Measurements from ENCODE around the gene MMP7. TPM values are rescaled to one million over a fixed set of nuclear protein-coding genes. Genes with fewer than 3 reads are reported as not detected.

The MMP7 gene
- total and polyA plus RNA-seq, 2 donors (not counting 1 experiment from before 2014, with no cell fraction given) = 0.17 TPM; not detected in 1

DNA sequence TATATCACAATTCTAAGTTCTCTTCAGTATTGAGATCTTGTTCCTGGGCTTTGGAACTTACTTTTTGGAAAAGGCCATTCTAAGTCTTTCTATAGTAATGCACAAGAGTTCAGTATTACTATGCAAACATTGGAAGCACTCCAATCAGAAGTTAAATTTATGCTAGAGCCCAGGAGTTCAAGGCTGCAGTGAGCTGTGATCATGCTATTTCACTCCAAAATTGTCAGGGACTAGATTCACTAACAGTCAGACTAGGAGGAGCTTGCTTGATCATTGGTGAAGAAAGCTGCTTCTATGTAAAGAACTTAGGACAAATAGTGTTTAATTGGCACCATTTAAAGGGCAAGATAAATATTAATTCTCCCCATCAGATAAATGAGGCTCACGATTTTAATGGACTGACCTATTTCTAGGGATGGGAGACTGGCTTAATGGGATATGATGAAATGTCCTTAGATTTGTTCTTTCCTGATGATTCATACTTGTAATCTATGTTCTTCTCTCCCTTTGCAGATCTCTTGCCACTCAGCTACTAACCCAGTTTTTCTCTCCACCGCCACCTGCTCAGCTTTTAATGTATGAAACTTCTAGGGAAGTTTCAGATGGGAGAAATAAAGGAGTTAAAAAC lies 45.3 kb downstream of the MMP7 start:
- no peak overlapping the region for H2AFZ ChIP-seq (ENCODE audit: low read length)
- H3K36me3 ChIP-seq (ENCODE audit: control insufficient read depth, insufficient read depth, low read length) = no peaks in the 10 kb centered on the region
- H3K27ac ChIP-seq (ENCODE audit: insufficient read depth, low read length) = no peak overlapping the region
- no peaks in the 10 kb centered on the region for H3K9me3 ChIP-seq (ENCODE audit: control insufficient read depth, insufficient read depth, low read depth, low read length)
- H3K4me1 ChIP-seq (ENCODE audit: control insufficient read depth, extremely low read depth, insufficient read depth, low read length) = no peaks in the 10 kb centered on the region
- DNase-seq (ENCODE audit: low read depth in 2 of 2) = peak in 1 of 2 donors; percentile 64
- TF ChIP-seq, protein P1, sequence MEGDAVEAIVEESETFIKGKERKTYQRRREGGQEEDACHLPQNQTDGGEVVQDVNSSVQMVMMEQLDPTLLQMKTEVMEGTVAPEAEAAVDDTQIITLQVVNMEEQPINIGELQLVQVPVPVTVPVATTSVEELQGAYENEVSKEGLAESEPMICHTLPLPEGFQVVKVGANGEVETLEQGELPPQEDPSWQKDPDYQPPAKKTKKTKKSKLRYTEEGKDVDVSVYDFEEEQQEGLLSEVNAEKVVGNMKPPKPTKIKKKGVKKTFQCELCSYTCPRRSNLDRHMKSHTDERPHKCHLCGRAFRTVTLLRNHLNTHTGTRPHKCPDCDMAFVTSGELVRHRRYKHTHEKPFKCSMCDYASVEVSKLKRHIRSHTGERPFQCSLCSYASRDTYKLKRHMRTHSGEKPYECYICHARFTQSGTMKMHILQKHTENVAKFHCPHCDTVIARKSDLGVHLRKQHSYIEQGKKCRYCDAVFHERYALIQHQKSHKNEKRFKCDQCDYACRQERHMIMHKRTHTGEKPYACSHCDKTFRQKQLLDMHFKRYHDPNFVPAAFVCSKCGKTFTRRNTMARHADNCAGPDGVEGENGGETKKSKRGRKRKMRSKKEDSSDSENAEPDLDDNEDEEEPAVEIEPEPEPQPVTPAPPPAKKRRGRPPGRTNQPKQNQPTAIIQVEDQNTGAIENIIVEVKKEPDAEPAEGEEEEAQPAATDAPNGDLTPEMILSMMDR (conservative IDR thresholded peaks at IDR 0.05 in 1 of 2, IDR thresholded peaks at IDR 0.05 in 1 of 2; ENCODE audit: low read depth in 1 of 2, low read length in 2 of 2) = no peak
- TF ChIP-seq EZH2 (IDR thresholded peaks at IDR 0.05; ENCODE audit: low read length, missing control alignments) = no peak
- H3K9ac ChIP-seq (ENCODE audit: insufficient read depth, low read length) = no peak overlapping the region
- no peak overlapping the region for H3K4me3 ChIP-seq (replicated peaks in 1 of 4; ENCODE audit: control extremely low read depth in 1 of 4, insufficient read depth in 1 of 4, low read depth in 3 of 4, low read length in 4 of 4)
- no peak overlapping the region for H3K4me2 ChIP-seq (ENCODE audit: extremely low read depth, insufficient read depth, low read length)
- no peaks in the 10 kb centered on the region for H4K20me1 ChIP-seq (ENCODE audit: control insufficient read depth, extremely low read depth, insufficient read depth, low read length)
- H3K79me2 ChIP-seq (ENCODE audit: control insufficient read depth, insufficient read depth, low read length) = no peaks in the 10 kb centered on the region
- no peaks in the 10 kb centered on the region for H3K27me3 ChIP-seq (ENCODE audit: control insufficient read depth, insufficient read depth, low read length)

DNA sequence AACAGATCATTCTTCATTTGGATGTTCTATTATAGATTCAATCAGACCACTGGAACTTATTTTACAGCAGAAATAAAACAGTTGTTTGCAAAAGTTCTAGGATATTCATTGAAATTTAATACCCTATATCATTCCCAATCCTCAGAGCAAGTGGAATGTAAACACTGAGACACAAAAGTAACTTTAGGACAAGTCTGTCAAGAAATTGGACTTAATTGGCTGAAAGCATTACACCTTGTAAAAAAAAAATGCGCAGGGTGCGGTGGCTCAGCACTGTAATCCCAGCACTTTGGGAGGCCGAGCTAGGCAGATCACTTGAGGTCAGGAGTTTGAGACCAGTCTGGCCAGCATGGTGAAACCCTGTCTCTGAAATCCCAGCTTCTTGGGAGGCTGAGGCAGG lies 48.1 kb downstream of the MMP7 start:
- H2AFZ ChIP-seq (ENCODE audit: low read length) = no peak overlapping the region
- no peak overlapping the region for H3K27ac ChIP-seq (ENCODE audit: insufficient read depth, low read length)
- no peak overlapping the region for H3K4me2 ChIP-seq (ENCODE audit: extremely low read depth, insufficient read depth, low read length)
- TF ChIP-seq EZH2 (IDR thresholded peaks at IDR 0.05; ENCODE audit: low read length, missing control alignments) = no peak
- TF ChIP-seq, protein P1 (conservative IDR thresholded peaks at IDR 0.05 in 1 of 2, IDR thresholded peaks at IDR 0.05 in 1 of 2; ENCODE audit: low read depth in 1 of 2, low read length in 2 of 2) = no peak
- H3K9me3 ChIP-seq (ENCODE audit: control insufficient read depth, insufficient read depth, low read depth, low read length) = no peaks in the 10 kb centered on the region
- no peak overlapping the region for H3K4me3 ChIP-seq (replicated peaks in 1 of 4; ENCODE audit: control extremely low read depth in 1 of 4, insufficient read depth in 1 of 4, low read depth in 3 of 4, low read length in 4 of 4)
- DNase-seq (ENCODE audit: low read depth in 2 of 2) = no peak
- H3K4me1 ChIP-seq (ENCODE audit: control insufficient read depth, extremely low read depth, insufficient read depth, low read length) = no peaks in the 10 kb centered on the region
- H3K9ac ChIP-seq (ENCODE audit: insufficient read depth, low read length) = no peak overlapping the region
- no peaks in the 10 kb centered on the region for H3K27me3 ChIP-seq (ENCODE audit: control insufficient read depth, insufficient read depth, low read length)
- H3K36me3 ChIP-seq (ENCODE audit: control insufficient read depth, insufficient read depth, low read length) = no peaks in the 10 kb centered on the region
- no peaks in the 10 kb centered on the region for H3K79me2 ChIP-seq (ENCODE audit: control insufficient read depth, insufficient read depth, low read length)
- H4K20me1 ChIP-seq (ENCODE audit: control insufficient read depth, extremely low read depth, insufficient read depth, low read length) = no peaks in the 10 kb centered on the region

DNA sequence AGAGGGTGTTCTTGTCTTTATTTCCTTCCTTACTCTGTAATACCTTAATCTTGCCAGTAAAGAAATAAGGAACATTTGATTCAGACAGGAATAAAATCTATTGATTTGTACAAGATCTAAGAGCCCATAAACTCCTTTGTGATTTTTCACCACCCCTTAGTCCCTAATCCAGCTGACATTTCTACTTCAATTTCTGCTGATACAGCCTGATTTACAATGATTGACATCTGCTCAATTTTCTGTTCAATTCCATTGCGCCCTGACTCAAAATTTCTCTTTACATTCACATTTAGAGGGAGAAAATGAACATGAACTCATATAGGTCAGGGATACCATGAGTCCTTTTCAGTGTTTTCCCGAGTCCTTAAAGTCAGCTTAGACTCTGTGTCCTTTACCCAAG lies 50.8 kb downstream of the MMP7 start:
- H4K20me1 ChIP-seq (ENCODE audit: control insufficient read depth, extremely low read depth, insufficient read depth, low read length) = no peaks in the 10 kb centered on the region
- no peak overlapping the region for H3K4me2 ChIP-seq (ENCODE audit: extremely low read depth, insufficient read depth, low read length)
- H2AFZ ChIP-seq (ENCODE audit: low read length) = no peak overlapping the region

More for the DNA sequence above, 50.8 kb downstream of the MMP7 start:
- no peak for DNase-seq (ENCODE audit: low read depth in 2 of 2)
- Histone ChIP-seq H3K36me3 (ENCODE audit: control insufficient read depth, insufficient read depth, low read length) (no peaks in the 10 kb centered on the region), H3K27me3 (ENCODE audit: control insufficient read depth, insufficient read depth, low read length) (no peaks in the 10 kb centered on the region), H3K4me1 (ENCODE audit: control insufficient read depth, extremely low read depth, insufficient read depth, low read length) (no peaks in the 10 kb centered on the region), H3K9ac (ENCODE audit: insufficient read depth, low read length) (no peak overlapping the region), H3K4me3 (replicated peaks in 1 of 4; ENCODE audit: control extremely low read depth in 1 of 4, insufficient read depth in 1 of 4, low read depth in 3 of 4, low read length in 4 of 4) (no peak overlapping the region), H3K79me2 (ENCODE audit: control insufficient read depth, insufficient read depth, low read length) (no peaks in the 10 kb centered on the region), H3K9me3 (ENCODE audit: control insufficient read depth, insufficient read depth, low read depth, low read length) (no peaks in the 10 kb centered on the region), H3K27ac (ENCODE audit: insufficient read depth, low read length) (no peak overlapping the region)
- no peak for TF ChIP-seq EZH2 (IDR thresholded peaks at IDR 0.05; ENCODE audit: low read length, missing control alignments)
- TF ChIP-seq, protein P1 (conservative IDR thresholded peaks at IDR 0.05 in 1 of 2, IDR thresholded peaks at IDR 0.05 in 1 of 2; ENCODE audit: low read depth in 1 of 2, low read length in 2 of 2) = no peak
